Tibial nerve (tissue), 4 donors: Measurements from ENCODE around the gene RPN2. TPM values are rescaled to one million over a fixed set of nuclear protein-coding genes. Genes with fewer than 3 reads are reported as not detected.

Experiments used
- DNase-seq, 2 donors: peaks; one replicate each; pipeline ENCODE4 v3.0.0-alpha.2; 2019; ENCODE audit warnings: low spot score in 2 of 2
- H3K27ac ChIP-seq, 4 donors: fragments of 200-600 bp; sonication (generic) in 3 of 4; one replicate each; pipeline ENCODE4 v1.5.1; 2017 to 2019; ENCODE audit warnings: mild to moderate bottlenecking in 1 of 4
- H3K27me3 ChIP-seq, 2 donors: fragments of 200-600 bp; sonication (generic) in 1 of 2; one replicate each; pipeline versions ENCODE4 v1.5.1 to v1.6.0; 2017 to 2019
- H3K36me3 ChIP-seq, 3 donors: fragments of 200-600 bp; sonication (generic); one replicate each; pipeline ENCODE4 v1.5.1; 2018 to 2019
- H3K4me1 ChIP-seq, 4 donors: fragments of 200-600 bp; sonication (generic) in 3 of 4; one replicate each; pipeline ENCODE4 v1.5.1; 2017 to 2019
- H3K4me3 ChIP-seq, 4 donors: fragments of 200-600 bp; sonication (generic) in 3 of 4; one replicate each; pipeline ENCODE4 v1.5.1; 2017 to 2019; ENCODE audit warnings: mild to moderate bottlenecking in 1 of 4, moderate library complexity in 1 of 4
- H3K9me3 ChIP-seq, 4 donors: fragments of 200-600 bp; sonication (generic) in 3 of 4; one replicate each; pipeline ENCODE4 v1.5.1; 2017 to 2019
- EP300 ChIP-seq, 2 donors: sonication (generic); formaldehyde crosslinking; IDR thresholded peaks; one replicate each; pipeline ENCODE4 v1.6.1; 2017; ENCODE audit warnings: antibody characterized with exemption in 2 of 2, mild to moderate bottlenecking in 1 of 2
- POLR2A ChIP-seq, 2 donors: fragments of 450-650 bp; IDR thresholded peaks; one replicate each; pipeline ENCODE4 v1.6.1; 2017; ENCODE audit warnings: antibody characterized with exemption in 2 of 2, mild to moderate bottlenecking in 2 of 2, moderate library complexity in 2 of 2
- WGBS, 2 donors: methylation state at CpG; one replicate each; pipeline ENCODE4 v1.1.5; 2018; 5-methylcytosine and 5-hydroxymethylcytosine counted together
- total RNA-seq, 4 donors: library from RNA; depleted of rRNA; stranded (reverse); fragments of >200 nt; gene quantifications; one replicate each; pipeline ENCODE4 v1.1.0, GENCODE V29; 2016
- TF ChIP-seq, protein P1 (sequence below), 5 experiments: fragments of 200-600 bp in 3 of 5; fragments of 450-650 bp in 2 of 5; sonication (generic) in 3 of 5; IDR thresholded peaks; one replicate each; pipeline ENCODE4 v1.5.1; 2016 to 2019; ENCODE audit warnings: antibody characterized with exemption in 5 of 5, mild to moderate bottlenecking in 3 of 5, moderate library complexity in 2 of 5

The RPN2 gene
- 100 to 1,000 TPM in 2 of 4 donors, 10 to 100 TPM in 2; 87.7 to 124 (median 101) TPM for total RNA-seq

DNA sequence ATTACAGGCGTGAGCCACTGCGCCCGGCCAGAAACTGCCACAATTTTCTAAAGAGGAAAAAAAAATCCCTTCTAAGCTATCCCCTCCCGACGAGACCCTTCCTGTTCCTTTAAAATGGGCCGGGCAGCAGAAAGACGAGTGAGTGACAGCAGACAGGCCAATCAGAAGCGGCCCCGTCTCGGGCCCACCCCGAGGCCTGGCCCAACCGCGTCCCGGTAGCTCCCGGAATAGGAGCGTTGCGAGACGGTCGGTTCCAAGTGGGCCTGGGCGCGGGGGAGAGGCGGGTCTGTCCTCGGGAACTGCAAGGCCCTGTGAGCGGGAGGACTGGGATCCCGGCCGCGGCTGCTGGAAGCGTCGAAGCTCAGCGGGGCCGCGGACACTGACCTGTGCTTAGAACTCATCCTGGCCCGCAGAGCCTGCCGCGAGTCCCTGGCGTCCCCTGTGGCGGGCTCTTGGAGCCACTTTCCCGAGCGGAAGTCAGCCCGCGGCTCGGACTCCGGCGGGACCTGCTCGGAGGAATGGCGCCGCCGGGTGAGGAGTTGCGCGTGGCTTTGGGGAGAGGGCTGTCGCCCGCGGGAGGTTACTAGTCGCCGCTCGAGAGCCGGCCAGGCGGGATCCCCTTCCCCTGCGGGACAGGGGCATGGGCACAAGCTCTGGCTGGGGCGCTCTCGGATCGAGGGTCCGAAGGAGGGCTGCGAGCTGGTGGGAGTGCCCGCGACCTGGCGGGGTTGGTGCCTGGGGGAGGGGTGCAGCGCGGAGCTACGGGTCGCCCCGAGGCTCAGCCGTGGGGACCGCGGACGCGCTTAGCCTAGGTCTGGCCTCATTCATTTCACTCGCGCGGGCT lies at the start of gene RPN2, which contains the start of gene MROH8:
RPN2 (plus strand) TSS at position 492 of the 844 bp plus-strand sequence; CDS start at position 519, 27 bp downstream.
MROH8 (minus strand) TSS at position 710 of the 844 bp plus-strand sequence.
- Histone ChIP-seq H3K27ac (peak within 1 kb of the TSS; percentile 87 to 99 (median 94)), H3K4me1 (peaks cover 0 to 54% (median 17%) of the 10 kb centered on the region in 4 donors), H3K4me3 (peak within 1 kb of the TSS; percentile 75 to 98 (median 89)), H3K9me3 (no peaks in the 10 kb centered on the region), H3K36me3 (peaks cover 0 to 13% (median 0%) of the 10 kb centered on the region in 3 donors), H3K27me3 (no peaks in the 10 kb centered on the region)
- TF ChIP-seq POLR2A (IDR thresholded peaks at IDR 0.05) (peak; percentile 13 to 72), EP300 (IDR thresholded peaks at IDR 0.05) (peak; percentile 70 to 93)
- TF ChIP-seq, protein P1, sequence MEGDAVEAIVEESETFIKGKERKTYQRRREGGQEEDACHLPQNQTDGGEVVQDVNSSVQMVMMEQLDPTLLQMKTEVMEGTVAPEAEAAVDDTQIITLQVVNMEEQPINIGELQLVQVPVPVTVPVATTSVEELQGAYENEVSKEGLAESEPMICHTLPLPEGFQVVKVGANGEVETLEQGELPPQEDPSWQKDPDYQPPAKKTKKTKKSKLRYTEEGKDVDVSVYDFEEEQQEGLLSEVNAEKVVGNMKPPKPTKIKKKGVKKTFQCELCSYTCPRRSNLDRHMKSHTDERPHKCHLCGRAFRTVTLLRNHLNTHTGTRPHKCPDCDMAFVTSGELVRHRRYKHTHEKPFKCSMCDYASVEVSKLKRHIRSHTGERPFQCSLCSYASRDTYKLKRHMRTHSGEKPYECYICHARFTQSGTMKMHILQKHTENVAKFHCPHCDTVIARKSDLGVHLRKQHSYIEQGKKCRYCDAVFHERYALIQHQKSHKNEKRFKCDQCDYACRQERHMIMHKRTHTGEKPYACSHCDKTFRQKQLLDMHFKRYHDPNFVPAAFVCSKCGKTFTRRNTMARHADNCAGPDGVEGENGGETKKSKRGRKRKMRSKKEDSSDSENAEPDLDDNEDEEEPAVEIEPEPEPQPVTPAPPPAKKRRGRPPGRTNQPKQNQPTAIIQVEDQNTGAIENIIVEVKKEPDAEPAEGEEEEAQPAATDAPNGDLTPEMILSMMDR (IDR thresholded peaks at IDR 0.05), result peak in 2 of 5 experiments; percentile 63 to 74
- 0 to 1% methylated on average over 46 to 65 of the region's 80 CpGs for WGBS, 2 donors
- peak; percentile 96 to 97 for DNase-seq

DNA sequence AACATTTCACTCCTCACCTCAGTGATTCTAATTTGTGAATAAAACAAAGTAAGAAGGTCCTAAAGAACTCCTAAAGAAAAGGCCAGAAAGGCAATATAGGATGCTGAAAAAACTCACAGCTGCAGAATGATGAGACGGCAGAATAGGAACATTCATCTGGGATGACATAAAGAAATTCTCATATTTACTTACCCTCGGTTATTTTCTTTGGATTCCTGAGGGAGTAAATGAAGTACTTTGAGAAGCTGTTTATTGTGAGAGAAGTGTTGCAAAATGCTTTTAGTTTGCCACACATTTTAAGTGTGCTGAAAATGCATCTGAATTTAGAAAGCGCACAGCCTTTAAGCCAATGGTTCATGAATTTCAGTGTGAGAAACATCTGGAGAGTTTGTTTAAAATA lies 47.6 kb upstream of the RPN2 start:
- Histone ChIP-seq H3K4me1 (peaks cover 0 to 13% (median 3%) of the 10 kb centered on the region in 4 donors), H3K27me3 (no peaks in the 10 kb centered on the region), H3K4me3 (no peak overlapping the region), H3K36me3 (no peaks in the 10 kb centered on the region), H3K27ac (peak overlapping the region in 2 of 4 donors; percentile 8 to 35), H3K9me3 (no peaks in the 10 kb centered on the region)
- no peak for DNase-seq
- 42 to 45% methylated on average over 3 of the region's 3 CpGs for WGBS, 2 donors
- no peak for TF ChIP-seq EP300 (IDR thresholded peaks at IDR 0.05)
- no peak for TF ChIP-seq POLR2A (IDR thresholded peaks at IDR 0.05)
- TF ChIP-seq, protein P1 (IDR thresholded peaks at IDR 0.05), result no peak

DNA sequence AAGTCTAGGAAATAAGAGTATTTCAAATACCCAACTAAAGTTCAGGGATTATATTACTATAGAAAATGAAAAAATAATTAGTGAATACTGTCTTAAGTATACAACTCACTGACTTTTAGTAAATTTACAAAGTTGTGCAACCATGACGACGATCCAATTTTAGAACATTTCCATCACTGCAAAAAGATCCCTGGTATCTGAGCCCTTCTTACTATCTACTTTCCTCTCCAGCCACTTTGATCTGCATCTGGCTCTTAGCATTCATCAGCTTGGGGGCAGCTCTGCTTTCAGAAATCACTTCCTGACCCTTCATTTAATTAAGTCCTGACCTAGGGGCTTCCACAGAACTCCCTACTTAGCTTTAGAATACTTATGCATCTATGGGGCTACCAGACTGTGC lies 45.2 kb upstream of the RPN2 start:
- Histone ChIP-seq H3K27me3 (no peaks in the 10 kb centered on the region), H3K36me3 (peaks cover 0 to 11% (median 0%) of the 10 kb centered on the region in 3 donors), H3K27ac (no peak overlapping the region), H3K4me3 (no peak overlapping the region), H3K9me3 (no peaks in the 10 kb centered on the region), H3K4me1 (peaks cover 0 to 13% (median 3%) of the 10 kb centered on the region in 4 donors)
- no peak for DNase-seq
- 94 to 97% methylated on average over 2 of the region's 2 CpGs for WGBS, 2 donors
- TF ChIP-seq POLR2A (IDR thresholded peaks at IDR 0.05), result no peak

DNA sequence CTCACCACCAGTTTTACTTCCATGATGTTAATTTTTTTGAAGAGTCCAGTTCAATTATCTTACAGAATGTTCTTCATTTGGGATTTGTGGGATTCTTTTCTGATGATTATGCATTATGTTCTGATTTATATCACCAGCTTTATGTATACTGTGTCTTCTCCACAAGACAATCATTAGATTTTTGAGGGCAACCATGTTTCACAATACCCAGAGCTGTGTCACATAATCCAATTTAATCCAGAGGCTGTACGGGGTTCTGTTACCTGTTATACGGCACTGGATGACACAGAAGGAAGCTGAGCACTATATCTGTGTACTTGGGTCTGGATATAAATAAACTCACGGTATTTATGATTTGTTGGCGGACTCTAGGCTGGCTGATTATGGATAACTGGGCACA lies 41.6 kb upstream of the RPN2 start:
- H3K27me3 ChIP-seq, result no peaks in the 10 kb centered on the region
- H3K36me3 ChIP-seq, result peaks cover 0 to 20% (median 0%) of the 10 kb centered on the region in 3 donors
- no peaks in the 10 kb centered on the region for H3K4me1 ChIP-seq
- no peaks in the 10 kb centered on the region for H3K9me3 ChIP-seq
- no peak for DNase-seq
- no peak overlapping the region for H3K4me3 ChIP-seq
- no peak for TF ChIP-seq EP300 (IDR thresholded peaks at IDR 0.05)
- 91 to 92% methylated on average over 4 of the region's 4 CpGs for WGBS, 2 donors
- no peak overlapping the region for H3K27ac ChIP-seq

DNA sequence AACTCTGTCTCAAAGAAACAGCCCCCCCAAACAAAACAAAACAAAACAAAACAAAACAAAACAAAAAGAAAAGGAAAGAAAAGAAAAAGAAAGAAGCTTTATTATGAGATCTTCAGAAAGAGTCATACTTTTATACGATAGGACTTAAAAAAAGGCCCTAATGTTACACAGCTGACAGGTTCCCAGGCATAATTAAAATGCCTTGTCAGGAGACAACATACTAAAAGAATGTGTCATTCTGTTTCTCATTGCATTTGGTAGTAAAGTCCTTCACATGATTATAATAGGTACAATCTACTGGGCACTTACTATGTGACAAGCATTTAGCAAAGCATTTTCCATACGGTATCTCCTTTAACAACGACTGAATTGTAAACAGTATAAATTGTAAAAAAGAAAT lies 36.4 kb upstream of the RPN2 start:
- Histone ChIP-seq H3K4me3 (no peak overlapping the region), H3K36me3 (peaks cover 0 to 35% (median 0%) of the 10 kb centered on the region in 3 donors), H3K27ac (peak overlapping the region in 1 of 4 donors; percentile 16), H3K4me1 (no peaks in the 10 kb centered on the region), H3K9me3 (no peaks in the 10 kb centered on the region), H3K27me3 (no peaks in the 10 kb centered on the region)
- whole genome bisulfite sequencing, 2 donors, result 61 to 66% methylated on average over 3 of the region's 3 CpGs
- DNase-seq, result no peak
- TF ChIP-seq POLR2A (IDR thresholded peaks at IDR 0.05), result no peak
- TF ChIP-seq, protein P1 (IDR thresholded peaks at IDR 0.05), result no peak

DNA sequence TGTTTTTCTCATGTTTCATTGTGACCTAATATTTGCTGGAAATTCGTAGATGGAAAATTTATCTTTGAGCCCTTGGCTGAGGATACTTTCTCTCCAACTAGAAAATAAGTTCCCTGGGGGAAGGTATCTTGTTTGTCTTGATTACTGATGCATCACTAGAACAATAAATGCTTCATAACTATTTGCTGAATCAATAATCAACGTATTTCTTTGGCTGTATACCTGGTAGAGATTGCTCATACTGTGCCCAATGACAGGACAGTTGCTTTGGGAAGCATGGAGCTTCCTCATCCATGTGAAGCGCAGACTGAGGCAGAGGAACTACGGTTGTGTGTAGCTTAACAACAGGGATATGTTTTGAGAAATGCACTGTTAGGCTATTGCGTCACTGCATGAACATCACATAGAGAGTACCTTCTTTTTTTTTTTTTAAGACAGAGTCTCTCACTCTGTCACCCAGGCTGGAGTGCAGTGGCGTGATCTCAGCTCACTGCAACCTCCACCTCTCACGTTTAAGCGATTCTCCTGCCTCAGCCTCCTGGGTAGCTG lies 34.2 kb upstream of the RPN2 start:
- Histone ChIP-seq H3K36me3 (peaks cover 0 to 27% (median 0%) of the 10 kb centered on the region in 3 donors), H3K27ac (no peak overlapping the region), H3K4me1 (no peaks in the 10 kb centered on the region), H3K9me3 (no peaks in the 10 kb centered on the region), H3K27me3 (no peaks in the 10 kb centered on the region), H3K4me3 (no peak overlapping the region)
- TF ChIP-seq, protein P1 (IDR thresholded peaks at IDR 0.05), result no peak
- TF ChIP-seq EP300 (IDR thresholded peaks at IDR 0.05) (no peak), POLR2A (IDR thresholded peaks at IDR 0.05) (no peak)
- 87 to 93% methylated on average over 8 of the region's 8 CpGs for WGBS, 2 donors
- DNase-seq, result no peak
